Left ventricle myocardium superior (tissue), 1 donor: ENCODE results near the gene PNPLA6. TPM values are rescaled to one million over a fixed set of nuclear protein-coding genes. Genes with fewer than 3 reads are reported as not detected.
A peak's percentile ranks its signal among the peaks of the same experiment; 100 is the strongest.

Experiments
- ATAC-seq: fragments of 200-7000 bp; cut with Tn5 transposase; one replicate; pipeline ENCODE4 v1.9.1; 2020; ENCODE audit warnings: mild to moderate bottlenecking, moderate library complexity
- DNase-seq: peaks from one replicate; pipeline ENCODE4 v3.0.0-alpha.2; 2020
- intact Hi-C: fragments of 100-400 bp; cut with micrococcal nuclease; formaldehyde crosslinking; loops from one replicate; pipeline ENCODE4 v1.11.0; 2022
- long read RNA-seq: library from polyadenylated mRNA; unstranded; transcript quantifications from one replicate; pipeline ENCODE4 v2.0.0, GENCODE V29; 2021
- total RNA-seq: library from RNA; stranded (reverse); fragmentation: NEBNext Ultra II Directional; extraction: Animal tissue kit (Norgen Biotek cat#: 25700); gene quantifications from one replicate; pipeline ENCODE4 v1.2.1, GENCODE V29; 2021
- donor health status: DM: no; HTN: yes; CAD: no; lungs with severe emphysema.

PNPLA6 gene
- 55.6 TPM for total RNA-seq
- long read RNA-seq, full-length matches to known transcripts = 5 of 72 reads
- long read RNA-seq, partial matches to known transcripts = 56 of 72 reads
- long read RNA-seq, other reads (novel, unspliced or antisense) = 11 of 72 reads

DNA sequence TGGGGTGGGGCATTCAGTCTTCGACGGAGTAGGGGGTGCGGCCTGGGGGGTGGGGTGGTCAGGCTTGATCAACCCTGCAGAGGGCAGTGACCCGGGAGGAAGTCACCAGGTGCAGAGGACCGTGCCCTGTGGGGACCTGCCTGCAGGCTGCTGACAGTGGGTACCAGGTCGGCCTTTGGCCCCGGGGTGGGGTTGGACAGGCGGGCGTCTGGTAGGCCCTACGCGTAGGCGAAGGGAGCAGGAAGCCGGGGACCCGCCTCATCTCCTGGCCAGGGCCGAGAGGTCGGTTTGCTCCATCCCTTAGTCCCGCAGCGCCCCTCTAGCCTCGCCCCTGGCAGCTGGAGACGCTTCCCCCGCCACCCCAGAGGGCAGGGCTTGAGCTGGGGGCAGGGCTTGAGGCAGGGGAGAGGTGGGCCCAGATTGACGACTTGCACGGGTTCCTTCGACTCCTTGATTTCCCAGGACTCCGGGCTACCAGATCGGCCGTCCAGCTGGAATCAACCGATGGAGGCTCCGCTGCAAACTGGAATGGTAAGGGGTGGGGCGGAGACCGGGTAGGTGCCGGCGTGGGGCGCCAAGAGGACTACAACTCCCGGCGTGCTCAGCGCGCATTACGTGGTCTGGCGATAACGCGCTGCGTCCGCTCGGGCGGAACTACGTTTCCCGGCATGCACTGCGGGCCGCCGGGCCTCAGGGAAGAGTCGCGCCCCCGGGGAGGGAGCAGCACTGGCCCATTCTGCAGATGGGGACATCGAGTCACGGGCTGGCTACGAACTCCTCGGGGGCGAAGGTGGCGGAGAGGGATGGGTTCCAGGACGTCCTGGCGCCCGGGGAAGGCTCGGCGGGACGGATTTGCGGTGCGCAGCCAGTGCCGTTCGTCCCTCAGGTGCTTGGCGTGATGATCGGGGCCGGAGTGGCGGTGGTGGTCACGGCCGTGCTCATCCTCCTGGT lies at the start of gene PNPLA6:
TSS of gene PNPLA6 (plus strand) at position 671 of the 951 bp plus-strand sequence. CDS start at position 743, 72 bp downstream.
- DNase-seq = peak; percentile 99
- peak; percentile 84 for ATAC-seq
- intact Hi-C loops = no loop called here

DNA sequence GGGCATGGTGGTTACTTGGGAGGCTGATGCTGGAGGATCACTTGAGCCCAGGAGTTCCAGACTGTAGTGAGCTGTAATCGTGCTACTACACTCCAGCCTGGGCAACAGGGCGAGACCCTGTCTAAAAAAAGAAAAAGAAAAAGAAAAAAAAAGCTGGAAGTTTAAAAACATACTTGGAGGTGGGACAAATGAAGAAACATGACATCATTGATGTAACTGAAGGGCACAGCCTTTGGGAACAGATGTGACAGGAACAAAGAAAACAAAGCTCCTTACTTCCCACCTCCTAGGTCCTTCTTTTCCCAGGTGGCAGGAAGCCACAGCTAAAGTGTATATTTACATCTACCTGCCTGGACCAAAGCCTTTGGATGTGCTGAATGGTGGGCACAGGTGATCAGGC lies 48.6 kb upstream of the PNPLA6 start:
- ATAC-seq (no peak), DNase-seq (no peak)
- intact Hi-C loops = no loop called here

GRCh38 chr19:7488736-7489353 lies 46.7 kb upstream of the PNPLA6 start, which contains the start of gene PEX11G:
PEX11G (minus strand) TSS chr19:7489035; CDS start chr19:7489010, 25 bp downstream.
- DNase-seq (peak; percentile 96), ATAC-seq (peak; percentile 99)
- intact Hi-C loops = no loop called here

GRCh38 chr19:7489609-7490044 lies 45.9 kb upstream of the PNPLA6 start:
- intact Hi-C loops = no loop called here
- DNase-seq (no peak), ATAC-seq (no peak)

GRCh38 chr19:7492142-7492541 lies 43.4 kb upstream of the PNPLA6 start:
- ATAC-seq = no peak
- intact Hi-C loops = no loop called here
- DNase-seq = no peak

GRCh38 chr19:7492558-7492957 lies 43.0 kb upstream of the PNPLA6 start:
- DNase-seq (no peak), ATAC-seq (no peak)
- intact Hi-C loops = no loop called here

GRCh38 chr19:7494416-7495098 lies 41.0 kb upstream of the PNPLA6 start:
- peak; percentile 66 for DNase-seq

GRCh38 chr19:7497292-7497691 lies 38.2 kb upstream of the PNPLA6 start:
- no peak for DNase-seq
- intact Hi-C loops = no loop called here
- no peak for ATAC-seq

More at GRCh38 chr19:7494416-7495098, 41.0 kb upstream of the PNPLA6 start:
- ATAC-seq = peak; percentile 85
- intact Hi-C loops = no loop called here

DNA sequence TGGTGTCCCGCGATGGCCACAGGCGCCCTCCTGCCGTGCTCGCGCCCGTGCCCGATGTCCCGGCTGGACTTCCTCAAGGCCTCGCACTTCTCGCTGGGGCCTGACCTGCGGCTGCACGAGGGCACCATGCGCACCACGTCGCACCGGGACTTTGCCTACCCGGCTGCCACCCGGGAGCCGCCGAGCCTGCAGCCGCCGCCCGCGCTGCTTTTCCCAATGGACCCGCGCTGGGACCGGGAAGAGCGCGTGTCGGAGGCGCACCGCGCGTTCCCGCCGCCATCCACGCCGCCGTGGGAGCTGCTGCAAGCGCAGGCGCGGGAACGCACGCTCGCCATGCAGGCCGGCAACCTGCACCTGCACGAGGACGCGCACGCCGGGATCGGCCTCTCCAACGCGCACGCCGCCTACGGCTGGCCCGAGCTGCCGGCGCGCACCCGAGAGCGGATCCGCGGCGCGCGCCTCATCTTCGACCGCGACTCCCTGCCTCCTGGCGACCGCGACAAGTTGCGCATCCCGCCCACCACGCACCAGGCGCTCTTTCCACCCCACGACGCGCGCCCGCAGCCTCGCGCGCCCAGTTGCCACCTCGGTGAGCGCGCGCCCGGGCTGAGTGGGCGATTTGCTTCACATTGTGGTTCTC lies 34.6 kb upstream of the PNPLA6 start:
- DNase-seq = peak; percentile 49
- intact Hi-C loops = no loop called here
- peak; percentile 47 for ATAC-seq

GRCh38 chr19:7502552-7502951 lies 33.0 kb upstream of the PNPLA6 start:
- ATAC-seq (no peak), DNase-seq (no peak)
- intact Hi-C loops = no loop called here

DNA sequence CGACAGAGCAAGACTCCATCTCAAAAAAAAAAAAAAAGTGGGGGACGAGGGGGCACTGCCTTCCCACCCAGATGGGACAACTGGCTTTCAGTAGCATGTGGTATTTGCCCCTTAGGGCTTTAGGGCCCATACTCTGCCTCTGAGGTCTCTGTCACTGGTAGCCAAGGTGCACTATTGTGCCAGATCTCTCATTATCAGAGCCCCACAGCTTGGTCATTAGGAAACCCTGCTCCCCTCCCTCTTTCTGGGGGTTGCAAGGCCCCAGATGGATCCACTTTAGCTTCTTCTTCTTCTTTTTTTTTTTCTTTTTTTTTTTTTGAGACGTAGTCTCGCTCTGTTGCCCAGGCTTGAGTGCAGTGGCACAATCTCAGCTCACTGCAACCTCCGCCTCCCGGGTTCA lies 30.8 kb upstream of the PNPLA6 start:
- intact Hi-C loops = no loop called here
- ATAC-seq (no peak), DNase-seq (no peak)

GRCh38 chr19:7505288-7505681 lies 30.2 kb upstream of the PNPLA6 start:
- no peak for ATAC-seq
- intact Hi-C loops = no loop called here
- DNase-seq = no peak

GRCh38 chr19:7505682-7506384 lies 29.7 kb upstream of the PNPLA6 start:
- no peak for DNase-seq
- ATAC-seq = peak; percentile 44
- intact Hi-C loops = no loop called here

DNA sequence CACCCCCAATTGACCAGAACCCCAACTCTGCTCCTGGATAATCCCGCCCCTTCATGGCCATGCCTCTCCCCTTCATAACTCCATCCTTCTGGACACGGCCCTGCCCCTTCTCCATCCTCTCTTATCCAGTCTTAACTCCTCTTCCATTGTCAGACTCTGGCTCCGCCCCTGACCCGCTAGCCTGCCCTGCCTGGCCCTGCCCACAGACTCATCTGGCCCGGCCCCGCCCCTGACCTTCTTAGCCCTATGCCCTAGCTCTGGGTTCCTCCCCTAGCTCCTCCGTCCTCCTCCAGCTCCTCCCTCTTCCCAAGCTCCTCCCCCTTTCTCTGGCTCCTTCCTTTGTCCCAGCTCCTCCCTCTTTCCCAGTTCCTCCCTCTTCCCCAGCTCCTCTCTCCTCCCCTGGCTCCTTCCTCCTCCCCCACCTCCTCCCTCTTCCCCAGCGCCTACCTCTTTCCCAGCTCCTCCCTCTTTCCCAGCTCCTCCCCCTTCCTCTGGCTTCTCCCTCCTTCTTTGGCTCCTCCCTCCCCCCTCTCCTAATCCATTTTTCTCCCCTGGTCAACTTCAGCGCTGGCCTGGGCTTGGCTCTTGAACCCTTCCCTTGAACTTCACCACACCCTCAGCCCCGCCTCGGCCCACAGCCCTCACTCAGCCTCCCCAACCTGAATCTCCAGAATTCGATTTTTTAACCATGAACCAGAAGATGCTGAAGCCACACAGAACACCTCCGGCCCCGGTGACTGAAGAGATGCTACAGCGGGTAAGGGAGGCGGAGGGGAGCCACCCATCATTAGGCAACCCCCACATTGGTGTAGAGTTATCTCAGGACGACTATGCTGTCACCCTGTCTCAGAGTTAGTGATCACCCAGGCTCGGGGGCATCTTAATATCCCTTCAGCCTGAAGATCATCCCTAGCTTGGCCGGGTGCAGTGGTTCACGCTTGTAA lies 28.9 kb upstream of the PNPLA6 start:
- DNase-seq = peak; percentile 80
- intact Hi-C loops = no loop called here
- ATAC-seq = peak; percentile 90

- ATAC-seq (peak; percentile 60), DNase-seq (peak; percentile 72)
- intact Hi-C loops = no loop called here
These were observed 27.6 kb upstream of the PNPLA6 start for GRCh38 chr19:7507884-7508283.

DNA sequence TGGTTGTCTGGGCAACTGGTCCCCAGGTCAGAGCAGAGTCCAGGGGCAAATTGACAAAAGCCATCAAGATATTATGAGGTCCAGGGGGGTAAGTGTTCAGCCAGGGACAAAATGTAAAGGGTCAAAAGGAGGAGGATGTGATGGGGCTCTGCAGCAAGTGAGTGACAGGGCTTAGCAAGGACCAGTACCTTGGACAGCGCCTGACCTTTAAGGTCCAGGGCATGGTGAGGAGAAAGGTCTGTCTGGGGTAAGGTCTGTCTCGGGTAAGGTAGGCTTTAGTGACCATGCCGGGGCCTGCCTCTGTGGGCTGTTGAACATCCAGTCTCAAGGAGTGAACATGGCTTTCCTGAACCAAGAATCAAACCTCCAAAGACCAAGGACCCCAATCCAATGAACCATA lies 25.9 kb upstream of the PNPLA6 start:
- no peak for DNase-seq
- intact Hi-C loops = no loop called here
- no peak for ATAC-seq

- intact Hi-C loops = no loop called here
- no peak for DNase-seq
- no peak for ATAC-seq
These were observed 23.1 kb upstream of the PNPLA6 start for GRCh38 chr19:7512400-7512851.
